Measurements from ENCODE around the gene YWHAQ.

DNA sequence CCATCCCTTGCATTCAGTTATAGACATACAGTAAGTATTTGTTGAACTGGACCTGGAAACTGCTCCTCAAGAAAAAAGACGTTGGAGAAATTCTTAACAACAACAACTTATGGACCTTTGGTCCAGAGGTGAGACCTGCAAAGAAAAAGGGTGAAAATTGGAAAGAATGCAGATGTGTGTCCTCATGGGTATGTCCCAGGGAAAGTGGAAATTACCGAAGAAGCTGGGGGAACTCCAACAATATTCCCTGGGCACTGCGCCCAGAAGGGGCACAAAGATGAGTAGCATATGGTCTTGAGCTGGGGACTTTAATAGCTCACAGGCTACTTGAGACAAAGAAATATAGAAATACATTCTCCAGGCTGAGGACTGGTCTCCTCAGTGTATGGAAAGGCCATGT, 35.5 kb upstream of the YWHAQ start:
- TF ChIP-seq, protein P1, sequence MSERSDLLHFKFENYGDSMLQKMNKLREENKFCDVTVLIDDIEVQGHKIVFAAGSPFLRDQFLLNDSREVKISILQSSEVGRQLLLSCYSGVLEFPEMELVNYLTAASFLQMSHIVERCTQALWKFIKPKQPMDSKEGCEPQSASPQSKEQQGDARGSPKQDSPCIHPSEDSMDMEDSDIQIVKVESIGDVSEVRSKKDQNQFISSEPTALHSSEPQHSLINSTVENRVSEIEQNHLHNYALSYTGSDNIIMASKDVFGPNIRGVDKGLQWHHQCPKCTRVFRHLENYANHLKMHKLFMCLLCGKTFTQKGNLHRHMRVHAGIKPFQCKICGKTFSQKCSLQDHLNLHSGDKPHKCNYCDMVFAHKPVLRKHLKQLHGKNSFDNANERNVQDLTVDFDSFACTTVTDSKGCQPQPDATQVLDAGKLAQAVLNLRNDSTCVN (CRISPR knock-in tag; IDR thresholded peaks at IDR 0.05), result no peak
- TF ChIP-seq POLR2AphosphoS5 (IDR thresholded peaks at IDR 0.05; ENCODE audit: control insufficient read depth, insufficient read depth, low read depth, low read length) (no peak), CREB1 (IDR thresholded peaks at IDR 0.05) (no peak), CREB1 (CRISPR knock-in tag; IDR thresholded peaks at IDR 0.05) (no peak), POLR2A (conservative IDR thresholded peaks at IDR 0.05) (no peak)

Measured in K562 (cell line).